Gastrocnemius medialis (tissue), 4 donors: ENCODE measurements around the gene PGGHG. TPM values are rescaled to one million over a fixed set of nuclear protein-coding genes. Genes with fewer than 3 reads are reported as not detected.

ENCODE experiments used
- ATAC-seq, 2 donors: fragments of 150-250 bp; one replicate each; pipeline ENCODE4 v1.9.1; 2016
- DNase-seq, 2 donors: peaks; one replicate each; pipeline ENCODE4 v3.0.0-alpha.2; 2019
- H3K27ac ChIP-seq, 4 donors: fragments of 200-600 bp; sonication (generic); 1 replicate in 1 of 4; 2 replicates in 3 of 4; pipeline ENCODE4 v1.5.1; 2016 to 2018; ENCODE audit warnings: mild to moderate bottlenecking in 2 of 4, moderate library complexity in 1 of 4
- H3K27me3 ChIP-seq, 3 donors: fragments of 200-600 bp; sonication (generic) in 2 of 3; 1 replicate in 1 of 3; 2 replicates in 2 of 3; pipeline versions ENCODE4 v1.5.1 to v1.6.0; 2016 to 2019; ENCODE audit warnings: mild to moderate bottlenecking in 1 of 3, moderate library complexity in 1 of 3
- H3K36me3 ChIP-seq, 2 donors: fragments of 200-600 bp; sonication (generic) in 1 of 2; one replicate each; pipeline ENCODE4 v1.5.1; 2017 to 2018
- H3K4me1 ChIP-seq, 2 donors: fragments of 200-600 bp; sonication (generic) in 1 of 2; one replicate each; pipeline ENCODE4 v1.5.1; 2016 to 2017; ENCODE audit warnings: mild to moderate bottlenecking in 2 of 2
- H3K4me3 ChIP-seq, 4 donors: fragments of 200-600 bp; sonication (generic) in 3 of 4; 1 replicate in 1 of 4; 2 replicates in 3 of 4; pipeline ENCODE4 v1.5.1; 2016 to 2019; ENCODE audit warnings: mild to moderate bottlenecking in 2 of 4
- H3K9me3 ChIP-seq, 3 donors: fragments of 200-600 bp; sonication (generic) in 2 of 3; 1 replicate in 1 of 3; 2 replicates in 2 of 3; pipeline ENCODE4 v1.5.1; 2016 to 2019
- CTCF ChIP-seq, 5 experiments: fragments of 450-650 bp in 3 of 5; fragments of 200-600 bp in 2 of 5; sonication (generic) in 2 of 5; IDR thresholded peaks in 4 of 5; conservative IDR thresholded peaks in 1 of 5; 1 replicate in 4 of 5; 2 replicates in 1 of 5; pipeline ENCODE4 v1.5.1; 2016 to 2019; ENCODE audit warnings: antibody characterized with exemption in 5 of 5, mild to moderate bottlenecking in 3 of 5, moderate library complexity in 3 of 5
- POLR2A ChIP-seq, 2 donors: fragments of 450-650 bp; IDR thresholded peaks; one replicate each; pipeline ENCODE4 v1.6.1; 2017; ENCODE audit warnings: antibody characterized with exemption in 2 of 2, mild to moderate bottlenecking in 2 of 2, moderate library complexity in 2 of 2
- in situ Hi-C, 4 donors: fragments of 200-750 bp; cut with MboI; loops; one replicate each; pipeline versions ENCODE4 v1.15.0 to v1.8.0; 2017; ENCODE audit warnings: low sequenced_read_pairs in 4 of 4
- intact Hi-C: fragments of 100-400 bp; cut with DNase I; formaldehyde crosslinking; loops from one replicate; pipeline ENCODE4 v1.15.1; 2023; ENCODE audit warnings: low total_unique reads
- total RNA-seq, 4 donors: library from RNA; depleted of rRNA; stranded (reverse); fragments of >200 nt; gene quantifications; one replicate each; pipeline versions ENCODE4 v1.1.0 to v1.2.3, GENCODE V29; 2016

PGGHG gene
- total RNA-seq, 4 donors from 2014 or later: 0.98 to 3.4 (median 2.7) TPM

GRCh38 chr11:294780-295179, 5.9 kb downstream of the PGGHG start:
- no peaks in the 10 kb centered on the region for H3K9me3 ChIP-seq
- intact Hi-C loops (no loop called here), in situ Hi-C loops (no loop called here)
- H3K4me1 ChIP-seq: no peaks in the 10 kb centered on the region
- DNase-seq: no peak
- H3K36me3 ChIP-seq: no peaks in the 10 kb centered on the region
- no peak for ATAC-seq
- TF ChIP-seq CTCF (IDR thresholded peaks at IDR 0.05 in 4 of 5, conservative IDR thresholded peaks at IDR 0.05 in 1 of 5) (no peak), POLR2A (IDR thresholded peaks at IDR 0.05) (no peak)
- no peak overlapping the region for H3K27ac ChIP-seq
- peaks cover 0 to 17% (median 17%) of the 10 kb centered on the region in 3 donors for H3K27me3 ChIP-seq
- H3K4me3 ChIP-seq: no peak overlapping the region

GRCh38 chr11:295351-296170, 6.6 kb downstream of the PGGHG start:
- ATAC-seq (no peak), DNase-seq (no peak)
- H3K36me3 ChIP-seq: no peaks in the 10 kb centered on the region
- H3K27ac ChIP-seq: no peak overlapping the region
- in situ Hi-C loops (no loop called here), intact Hi-C loops (no loop called here)
- H3K4me1 ChIP-seq: no peaks in the 10 kb centered on the region
- H3K27me3 ChIP-seq: peaks cover 0 to 25% (median 23%) of the 10 kb centered on the region in 3 donors
- TF ChIP-seq CTCF (IDR thresholded peaks at IDR 0.05 in 4 of 5, conservative IDR thresholded peaks at IDR 0.05 in 1 of 5) (no peak), POLR2A (IDR thresholded peaks at IDR 0.05) (no peak)
- no peak overlapping the region for H3K4me3 ChIP-seq
- H3K9me3 ChIP-seq: no peaks in the 10 kb centered on the region

- DNase-seq: no peak
Measured at GRCh38 chr11:296171-297050, 7.5 kb downstream of the PGGHG start.

GRCh38 chr11:297051-297585, 8.2 kb downstream of the PGGHG start:
- Histone ChIP-seq H3K27ac (no peak overlapping the region), H3K36me3 (no peaks in the 10 kb centered on the region), H3K9me3 (no peaks in the 10 kb centered on the region), H3K27me3 (peaks cover 0 to 27% (median 23%) of the 10 kb centered on the region in 3 donors), H3K4me1 (no peaks in the 10 kb centered on the region), H3K4me3 (no peak overlapping the region)
- no peak for TF ChIP-seq POLR2A (IDR thresholded peaks at IDR 0.05)
- no peak for TF ChIP-seq CTCF (IDR thresholded peaks at IDR 0.05 in 4 of 5, conservative IDR thresholded peaks at IDR 0.05 in 1 of 5)
- ATAC-seq: no peak
- intact Hi-C loops: no loop called here
- in situ Hi-C loops: no loop called here
- DNase-seq: no peak

More at GRCh38 chr11:296171-297050, 7.5 kb downstream of the PGGHG start:
- TF ChIP-seq CTCF (IDR thresholded peaks at IDR 0.05 in 4 of 5, conservative IDR thresholded peaks at IDR 0.05 in 1 of 5): no peak
- TF ChIP-seq POLR2A (IDR thresholded peaks at IDR 0.05): no peak
- H3K4me3 ChIP-seq: no peak overlapping the region
- no peak for ATAC-seq
- no peaks in the 10 kb centered on the region for H3K36me3 ChIP-seq
- no peaks in the 10 kb centered on the region for H3K4me1 ChIP-seq
- peaks cover 0 to 27% (median 23%) of the 10 kb centered on the region in 3 donors for H3K27me3 ChIP-seq
- H3K9me3 ChIP-seq: no peaks in the 10 kb centered on the region
- in situ Hi-C loops (no loop called here), intact Hi-C loops (no loop called here)
- H3K27ac ChIP-seq: no peak overlapping the region
